GM19438 (cell line): Measurements from ENCODE around the gene GANAB.
"Not testable (repeated sequence)": the region's sequence is repeated elsewhere in the genome, so short reads cannot be mapped to it uniquely, and the experiment has no call there.

Source experiments
- ATAC-seq: cut with Tn5 transposase; IDR thresholded peaks from one replicate; pipeline ENCODE4 v1.9.1; 2021; ENCODE audit warnings: low read depth; ENCODE audit not compliant: unreplicated experiment

The GANAB gene

DNA sequence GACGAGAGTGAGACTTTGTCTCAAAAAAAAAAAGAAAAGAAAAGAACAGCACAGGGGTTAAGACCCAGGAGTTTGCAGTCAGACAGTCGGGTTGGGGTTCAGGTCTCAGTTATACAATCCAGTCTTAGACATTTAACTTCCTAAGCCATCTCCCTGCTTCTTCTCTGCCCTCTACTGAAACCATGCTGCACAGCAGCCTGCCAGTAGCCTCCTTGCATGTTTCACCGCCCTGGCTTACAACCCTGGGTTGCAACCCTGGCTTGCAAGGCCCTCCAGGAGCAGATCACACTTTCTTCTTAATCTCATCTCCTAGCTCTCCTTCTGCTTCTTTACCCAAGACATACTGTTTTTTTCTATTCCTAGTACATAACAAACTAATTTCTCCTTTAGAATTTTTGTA is 18.7 kb downstream of the GANAB start:
- no peak for ATAC-seq

DNA sequence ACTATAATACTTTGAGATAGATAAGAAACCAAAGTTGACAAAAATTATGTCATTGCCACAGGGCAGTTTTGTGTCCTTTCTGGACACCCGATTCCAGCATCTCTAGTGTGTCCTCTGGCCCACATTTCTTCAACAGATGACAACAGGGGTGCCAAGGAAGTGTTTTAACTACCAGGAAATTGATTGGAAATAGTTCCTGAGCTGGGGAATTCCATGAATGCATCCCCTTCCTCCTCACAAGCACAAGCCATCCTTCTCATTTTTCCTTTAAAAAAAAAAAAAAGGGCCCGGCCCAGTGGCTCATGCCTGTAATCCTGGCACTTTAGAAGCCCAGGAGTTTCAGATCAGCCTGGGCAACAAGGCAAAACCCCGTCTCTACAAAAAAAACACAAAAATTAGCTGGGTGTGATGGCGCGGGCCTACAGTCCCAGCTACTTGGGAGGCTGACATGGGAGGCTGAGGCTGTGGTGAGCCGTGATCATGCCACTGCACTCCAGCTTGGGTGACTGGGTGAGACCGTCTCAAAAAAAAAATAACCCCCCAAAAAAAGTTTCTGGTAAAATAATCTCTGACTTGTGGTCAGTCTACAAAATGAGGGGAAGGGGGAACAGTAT is 23.8 kb downstream of the GANAB start:
- ATAC-seq: no peak

DNA sequence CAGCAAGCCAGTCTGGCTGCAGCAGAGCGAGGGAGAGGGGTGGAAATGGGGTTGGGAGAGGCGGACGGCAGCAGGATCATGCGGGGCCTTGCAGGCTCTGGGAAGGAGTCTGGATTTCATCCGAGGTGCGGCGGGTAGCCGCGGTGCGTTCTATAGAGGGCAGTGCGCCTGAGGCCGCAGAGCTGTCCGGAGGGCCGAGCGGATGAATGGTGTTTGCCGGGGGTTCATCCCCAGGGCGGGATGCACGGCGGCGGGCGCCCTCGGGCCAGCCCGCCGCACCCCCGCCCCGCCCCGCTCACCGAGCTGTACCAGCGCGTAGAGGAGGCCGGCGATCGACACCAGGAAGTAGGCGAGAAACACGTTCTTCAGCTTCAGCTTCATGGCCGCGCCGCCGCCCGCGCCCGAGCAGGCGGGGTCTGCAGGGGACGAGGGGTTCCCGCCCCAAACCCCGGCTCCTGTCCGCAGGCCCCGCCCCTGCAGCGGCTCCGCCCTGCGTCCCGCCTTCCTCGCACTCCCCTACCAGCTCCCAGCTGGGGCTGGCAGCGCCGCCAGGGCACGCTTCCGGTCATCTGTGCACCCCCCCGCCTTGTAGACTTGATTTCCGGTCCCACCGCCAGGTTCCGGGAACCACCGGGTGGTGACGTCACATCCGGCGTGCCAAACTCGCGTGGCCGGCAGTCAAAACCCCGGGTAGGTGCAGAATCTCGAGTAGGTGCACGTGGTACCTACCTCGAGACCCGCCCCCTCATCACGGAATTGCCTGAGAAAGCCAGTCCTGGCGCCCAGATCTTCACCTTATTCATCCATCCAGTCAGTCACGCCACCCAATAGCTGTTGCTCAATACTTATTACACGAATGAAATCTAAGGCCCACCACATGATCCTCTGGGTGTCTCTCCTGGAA is 24.6 kb downstream of the GANAB start, which contains the start of gene B3GAT3:
Gene B3GAT3, minus strand, starts transcription at position 420 of the 904 bp plus-strand sequence. Its CDS starts 39 bp downstream, at position 381.
- peak; percentile 88 for ATAC-seq

DNA sequence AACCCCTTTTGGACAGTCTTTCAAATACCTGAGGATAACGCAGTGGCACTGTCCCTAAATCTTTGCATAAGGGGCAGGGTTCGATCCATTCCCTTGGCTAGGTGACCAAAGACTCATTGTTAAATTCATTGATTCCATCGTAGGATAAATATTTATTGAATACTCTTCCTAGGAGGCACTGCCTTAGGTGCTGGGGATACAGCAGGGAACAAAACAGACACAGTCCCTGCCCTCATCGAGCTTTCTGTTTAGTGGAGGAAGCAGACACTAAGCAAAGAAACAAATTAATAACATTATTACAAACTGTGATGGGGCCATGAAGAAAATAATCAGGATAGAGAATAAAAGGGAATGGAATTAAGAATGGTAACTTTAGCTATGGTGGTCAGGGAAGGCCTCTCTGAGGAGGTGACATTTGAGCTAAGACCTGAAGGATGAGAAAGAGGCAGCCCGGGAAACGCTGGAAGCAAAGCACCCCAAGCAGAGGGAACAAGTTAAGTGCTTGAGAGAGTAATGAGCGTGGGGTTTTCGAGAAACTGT is 25.3 kb downstream of the GANAB start:
- ATAC-seq: no peak

DNA sequence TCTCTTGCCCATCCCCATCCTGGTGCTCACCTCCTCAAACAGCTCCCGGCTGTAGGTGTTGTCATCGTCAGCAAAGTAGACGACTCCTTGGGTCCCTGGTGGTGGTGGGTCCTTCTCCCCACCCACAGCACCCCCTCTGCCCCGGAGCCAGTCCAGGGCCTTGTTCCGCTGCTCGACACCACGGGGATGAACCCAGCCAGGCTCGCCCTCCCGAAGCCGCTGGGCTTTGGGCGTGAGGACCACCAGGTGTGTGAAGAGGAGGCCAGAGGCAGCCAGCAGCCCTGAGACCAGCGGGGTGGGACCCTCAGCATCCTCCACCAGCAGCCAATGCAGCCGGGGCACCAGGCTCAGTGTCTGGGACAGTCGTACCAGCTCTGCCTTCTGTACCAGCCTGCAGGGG is 29.5 kb downstream of the GANAB start:
- ATAC-seq: not testable (repeated sequence)

DNA sequence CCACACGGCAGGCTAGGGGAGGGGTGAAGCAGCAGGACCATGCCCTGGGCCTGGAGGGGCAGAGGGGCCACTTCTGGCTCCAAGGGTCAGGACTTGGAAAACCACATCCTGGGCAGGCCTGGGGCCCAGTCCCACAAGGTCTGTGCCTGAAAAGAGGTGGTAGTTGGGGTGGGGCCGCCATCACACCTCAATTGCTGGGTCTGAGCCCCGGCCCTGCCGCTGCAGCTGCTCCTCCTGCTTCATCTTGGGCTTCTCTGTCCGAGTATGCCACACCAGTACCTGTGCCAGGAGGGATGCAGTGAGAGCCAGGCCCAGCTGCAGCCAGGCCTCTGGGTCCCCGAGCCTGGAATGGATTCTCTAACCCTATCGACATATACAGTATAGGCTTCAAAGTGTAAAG is 30.9 kb downstream of the GANAB start:
- no peak for ATAC-seq

DNA sequence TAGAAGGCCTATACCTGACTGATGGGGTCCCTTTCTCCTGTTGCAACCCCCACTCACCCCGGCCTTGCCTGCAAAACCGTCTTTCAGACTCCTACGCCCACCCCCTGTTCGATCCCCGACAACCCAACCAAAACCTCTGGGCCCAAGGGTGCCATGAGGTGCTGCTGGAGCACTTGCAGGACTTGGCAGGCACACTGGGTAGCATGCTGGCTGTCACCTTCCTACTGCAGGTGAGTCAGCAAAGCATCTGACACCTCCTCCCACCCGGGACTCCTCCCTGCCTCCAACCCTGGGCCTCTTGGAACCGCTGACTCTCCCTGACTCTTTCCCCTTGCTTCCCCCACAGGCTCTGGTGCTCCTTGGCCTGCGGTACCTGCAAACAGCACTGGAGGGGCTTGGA is 32.1 kb downstream of the GANAB start:
- ATAC-seq: no peak

DNA sequence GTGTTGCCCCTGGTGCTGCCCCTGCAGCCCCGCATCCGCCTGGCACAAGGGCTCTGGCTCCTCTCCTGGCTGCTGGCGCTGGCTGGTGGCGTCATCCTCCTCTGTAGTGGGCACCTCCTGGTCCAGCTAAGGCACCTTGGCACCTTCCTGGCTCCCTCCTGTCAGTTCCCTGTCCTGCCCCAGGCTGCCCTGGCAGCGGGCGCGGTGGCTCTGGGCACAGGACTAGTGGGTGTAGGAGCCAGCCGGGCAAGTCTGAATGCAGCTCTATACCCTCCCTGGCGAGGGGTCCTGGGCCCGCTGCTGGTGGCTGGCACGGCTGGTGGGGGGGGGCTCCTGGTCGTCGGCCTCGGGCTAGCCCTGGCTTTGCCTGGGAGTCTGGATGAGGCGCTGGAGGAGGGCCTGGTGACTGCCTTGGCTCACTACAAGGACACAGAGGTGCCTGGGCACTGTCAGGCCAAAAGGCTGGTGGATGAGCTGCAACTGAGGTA is 33.1 kb downstream of the GANAB start:
- ATAC-seq: no peak

DNA sequence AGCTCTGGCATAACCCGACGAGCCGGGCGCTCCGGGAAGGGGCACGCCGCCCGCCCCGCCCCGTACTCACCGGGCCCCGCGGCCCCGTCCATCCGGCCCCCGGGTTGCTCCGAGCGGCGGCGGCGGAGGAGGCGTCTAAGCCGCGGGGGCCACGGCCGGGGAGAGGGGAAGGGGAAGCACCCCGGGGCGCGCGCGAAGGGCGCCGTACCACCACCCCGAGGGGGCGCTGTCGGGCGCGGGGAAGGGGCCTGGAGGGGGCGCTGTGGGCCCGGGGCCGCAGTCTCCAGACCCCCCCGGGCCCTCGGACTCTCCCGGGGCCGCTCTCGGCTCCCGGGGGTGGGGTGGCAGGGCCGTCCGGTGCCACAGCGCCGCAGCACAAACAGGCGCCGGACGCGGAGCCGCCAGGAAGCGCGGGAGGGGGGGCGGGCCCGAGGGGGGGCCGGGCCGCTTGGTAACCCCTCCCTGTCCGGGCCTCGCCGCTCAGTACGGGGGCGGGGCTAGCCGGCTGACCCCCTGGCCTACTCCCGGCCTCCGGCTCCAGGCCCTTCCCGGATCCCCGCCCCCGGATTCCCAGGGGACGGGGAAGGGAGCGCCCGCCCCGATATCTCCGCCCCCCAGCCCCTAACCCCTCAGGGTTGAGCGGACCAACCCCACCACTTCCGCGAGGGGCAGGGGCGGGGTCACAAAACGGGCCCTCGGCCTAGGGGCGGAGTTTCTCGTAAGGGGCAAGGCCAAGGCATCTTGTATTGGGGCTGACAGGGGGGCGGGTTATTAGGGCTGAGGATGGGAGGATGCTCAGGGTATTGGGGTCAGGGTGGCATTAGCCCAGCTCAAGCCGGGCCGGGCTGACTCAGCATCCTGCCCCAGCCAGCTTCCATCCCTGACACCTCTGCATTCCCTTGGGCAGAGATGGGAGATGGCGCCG is 33.8 kb downstream of the GANAB start, which contains the start of the genes EML3 and ROM1:
Gene EML3, minus strand, starts transcription at position 410 of the 925 bp plus-strand sequence. Its CDS starts 318 bp downstream, at position 92.
Gene ROM1, plus strand, starts transcription at position 892 of the 925 bp plus-strand sequence. Its CDS starts 25 bp downstream, at position 917.
- ATAC-seq: peak; percentile 66

DNA sequence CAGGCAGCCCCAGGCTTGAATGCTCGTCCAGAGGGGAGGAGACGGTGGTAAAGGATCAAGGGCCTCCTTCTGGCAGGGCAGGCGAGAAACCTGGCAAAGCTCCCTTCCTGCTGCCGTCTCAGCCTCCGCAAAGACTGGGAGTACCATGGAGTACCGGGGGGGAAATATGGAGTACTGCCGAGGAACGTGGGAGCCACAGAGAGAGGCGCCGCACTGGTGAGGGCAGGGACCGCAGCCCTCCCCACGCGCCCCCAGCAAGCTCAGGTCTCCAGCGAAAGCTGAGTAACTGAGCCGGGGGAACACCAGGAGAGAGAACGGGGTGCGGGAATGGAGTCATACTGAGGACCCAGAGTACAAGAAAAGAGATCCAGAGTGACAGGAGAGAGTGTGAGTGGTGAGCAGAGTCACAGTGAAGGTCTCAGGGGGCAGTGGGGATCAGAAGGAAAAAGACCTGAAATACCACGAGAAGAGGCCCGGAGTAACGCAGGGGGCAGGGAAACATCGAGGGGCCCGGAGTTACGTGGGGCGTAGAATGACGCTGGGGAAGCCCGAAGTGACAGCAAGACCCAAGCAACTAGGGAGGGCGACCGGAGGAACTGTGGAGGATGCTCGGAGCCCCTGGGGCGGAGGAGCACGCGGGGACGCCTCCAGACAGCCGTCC is 34.6 kb downstream of the GANAB start:
- ATAC-seq: peak; percentile 20

DNA sequence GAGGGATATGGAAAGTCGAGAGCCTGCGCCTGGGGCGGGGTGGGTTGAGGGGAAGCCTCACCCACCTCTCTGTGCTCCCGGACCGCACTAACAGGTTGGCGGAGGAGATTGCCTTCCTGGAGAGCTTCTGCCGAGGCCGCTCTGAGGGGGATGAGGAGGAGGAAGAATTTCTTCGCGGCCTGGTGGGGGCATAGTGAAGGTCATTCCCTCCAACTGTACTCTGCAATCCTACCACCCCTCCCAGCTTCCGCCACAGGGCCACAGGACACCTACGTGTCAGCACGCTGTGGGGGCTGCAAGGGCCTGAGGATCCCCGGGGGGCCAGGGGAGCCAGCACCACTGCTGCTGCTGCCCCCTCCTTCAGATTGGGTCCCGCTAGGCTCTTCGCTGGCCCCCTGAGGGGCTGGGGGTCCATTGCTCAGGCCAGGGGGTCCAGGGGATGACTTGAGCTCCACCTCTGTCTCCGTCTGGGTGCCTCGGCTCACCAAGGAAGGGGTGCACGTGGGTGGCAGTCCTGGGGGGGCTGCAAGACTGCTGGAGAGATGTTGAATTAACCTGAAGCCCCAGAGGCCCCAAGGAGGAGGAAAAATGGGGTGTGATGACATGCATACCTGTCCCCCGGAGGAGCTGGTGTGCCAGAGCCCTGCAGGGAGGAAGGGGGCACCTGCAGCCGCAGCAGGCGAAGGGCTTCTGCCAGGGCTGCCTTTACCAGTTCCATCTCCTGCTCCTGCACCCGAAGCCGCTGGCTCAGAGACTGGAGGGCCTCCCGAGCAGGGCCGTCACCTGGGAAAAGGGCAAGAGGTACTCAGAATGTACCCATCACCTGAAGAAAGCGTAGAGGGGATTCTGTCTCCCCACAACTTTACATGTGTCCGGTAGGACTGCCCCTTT is 35.4 kb downstream of the GANAB start:
- ATAC-seq: no peak

DNA sequence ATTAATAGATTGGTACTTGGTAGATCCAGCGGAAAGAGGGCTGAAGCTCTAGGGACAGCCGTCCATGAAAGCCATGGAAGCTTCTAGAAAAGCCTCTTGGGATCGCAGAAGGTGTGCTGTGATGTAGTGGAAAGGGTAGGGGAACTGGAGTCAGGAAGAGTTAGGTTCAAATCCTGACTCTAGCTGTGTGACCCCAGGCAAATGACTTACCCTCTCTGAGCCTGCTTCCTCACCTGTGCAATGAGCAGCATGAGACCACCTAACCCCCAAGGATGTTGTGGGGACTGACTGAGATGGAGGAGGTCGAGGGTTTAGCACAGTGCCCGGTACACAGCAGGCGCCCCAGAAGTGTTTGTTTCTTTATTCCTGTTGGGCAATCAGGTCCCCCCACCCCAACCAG is 36.0 kb downstream of the GANAB start:
- ATAC-seq: no peak

DNA sequence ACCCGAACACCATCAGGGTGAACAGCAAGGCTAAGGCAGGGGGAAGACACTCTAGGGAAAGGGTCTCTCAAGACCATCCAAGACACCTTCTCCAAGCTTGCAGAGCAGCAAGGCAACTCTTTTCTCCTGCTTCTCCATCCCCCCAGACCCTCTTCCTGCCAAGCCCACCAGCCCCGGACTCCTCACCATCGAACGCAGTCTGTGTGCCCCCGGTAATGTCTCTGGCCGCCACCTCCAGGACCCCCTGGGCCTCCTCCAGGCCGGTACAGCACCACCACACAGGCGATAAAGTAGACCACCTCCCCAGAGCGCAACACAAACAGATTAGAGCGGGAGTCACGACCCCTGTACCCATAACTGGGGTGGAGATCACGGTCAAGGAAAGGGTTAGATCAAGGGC is 37.6 kb downstream of the GANAB start:
- ATAC-seq: no peak

DNA sequence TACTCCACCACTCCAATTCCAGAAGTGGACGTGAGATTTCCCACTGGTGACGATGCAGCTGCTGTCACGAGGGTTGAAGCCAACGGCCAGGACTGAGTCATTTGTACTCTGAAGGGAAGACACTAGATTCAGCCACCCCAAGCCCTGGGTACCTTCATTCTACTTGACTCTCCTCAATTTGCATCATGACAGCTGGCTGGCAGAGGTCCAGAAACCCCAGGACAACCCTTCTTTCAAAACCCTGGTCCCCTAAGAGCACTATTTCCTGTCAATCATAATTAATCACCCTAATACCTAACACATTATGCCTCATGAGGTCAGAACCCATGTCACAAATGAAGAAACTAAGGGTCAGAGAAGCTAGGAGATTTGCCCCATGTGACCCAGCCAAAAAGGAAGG is 38.7 kb downstream of the GANAB start:
- ATAC-seq: no peak

DNA sequence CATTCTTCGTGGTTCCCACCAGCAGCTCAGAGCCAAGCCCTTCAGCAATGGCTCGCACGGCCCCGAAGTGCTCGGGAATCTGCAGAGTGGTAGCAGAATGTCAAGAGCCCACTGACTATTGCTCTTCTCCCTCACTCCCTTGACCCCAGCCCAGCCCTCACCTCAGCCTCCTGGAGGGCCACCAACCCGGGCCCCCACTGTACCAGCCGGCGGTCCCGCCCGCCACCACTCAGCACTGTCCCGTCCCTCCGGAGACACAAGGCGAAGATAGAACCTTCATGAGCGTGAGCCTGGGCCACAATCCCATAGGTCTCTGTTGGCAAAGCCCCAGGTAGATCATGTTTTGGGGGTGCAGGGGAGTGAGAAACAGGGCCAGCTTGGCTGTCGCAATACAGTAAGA is 40.5 kb downstream of the GANAB start:
- ATAC-seq: no peak

DNA sequence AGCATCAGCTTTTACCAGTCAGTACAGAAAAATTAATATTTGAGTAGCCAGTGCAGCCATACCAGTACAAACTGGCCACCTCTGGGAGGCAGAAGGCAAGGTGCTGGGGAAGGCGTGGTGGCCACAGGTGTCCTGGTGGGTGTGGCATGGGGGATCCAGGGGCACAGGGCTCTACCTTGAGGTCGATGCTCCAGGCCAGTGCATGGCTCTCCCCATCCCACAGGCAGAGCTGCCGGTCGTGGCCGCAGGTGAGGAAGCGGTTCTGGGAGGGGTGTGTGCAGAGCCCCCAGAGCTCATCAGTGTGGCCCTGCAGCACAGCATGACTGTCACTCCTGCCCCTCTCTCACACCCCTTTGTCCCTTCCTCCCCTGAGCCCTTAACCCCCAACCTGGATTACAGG is 40.9 kb downstream of the GANAB start:
- ATAC-seq: no peak

DNA sequence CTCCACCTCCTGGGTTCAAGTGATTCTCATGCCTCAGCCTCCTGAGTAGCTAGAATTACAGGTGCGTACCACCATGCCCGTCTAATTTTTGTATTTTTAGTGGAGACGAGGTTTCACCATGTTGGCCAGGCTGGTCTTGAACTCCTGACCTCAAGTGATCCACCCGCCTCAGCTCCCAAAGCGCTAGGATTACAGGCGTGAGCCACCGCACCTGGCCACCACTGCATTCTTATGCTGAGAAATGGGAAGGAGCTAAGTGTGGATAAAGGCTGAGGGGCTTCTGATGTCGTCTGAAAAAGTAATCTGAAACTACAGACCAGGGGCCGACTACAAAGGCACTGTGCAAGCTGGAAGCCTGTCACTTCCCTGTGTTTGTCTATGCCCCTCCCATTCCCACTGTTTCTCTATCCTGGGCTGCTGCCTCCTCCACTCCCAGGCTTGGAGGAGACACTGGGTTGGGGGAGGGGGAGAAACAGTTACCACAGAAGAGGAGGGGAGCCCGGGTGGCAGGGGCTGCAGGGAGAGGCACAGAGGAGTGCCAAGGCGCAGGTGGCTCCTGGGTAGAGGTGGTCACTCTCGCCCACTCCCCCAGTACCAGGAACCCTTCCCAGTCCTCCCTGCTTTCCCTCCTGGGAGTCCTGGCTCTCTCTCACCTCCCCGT is 41.8 kb downstream of the GANAB start:
- no peak for ATAC-seq

DNA sequence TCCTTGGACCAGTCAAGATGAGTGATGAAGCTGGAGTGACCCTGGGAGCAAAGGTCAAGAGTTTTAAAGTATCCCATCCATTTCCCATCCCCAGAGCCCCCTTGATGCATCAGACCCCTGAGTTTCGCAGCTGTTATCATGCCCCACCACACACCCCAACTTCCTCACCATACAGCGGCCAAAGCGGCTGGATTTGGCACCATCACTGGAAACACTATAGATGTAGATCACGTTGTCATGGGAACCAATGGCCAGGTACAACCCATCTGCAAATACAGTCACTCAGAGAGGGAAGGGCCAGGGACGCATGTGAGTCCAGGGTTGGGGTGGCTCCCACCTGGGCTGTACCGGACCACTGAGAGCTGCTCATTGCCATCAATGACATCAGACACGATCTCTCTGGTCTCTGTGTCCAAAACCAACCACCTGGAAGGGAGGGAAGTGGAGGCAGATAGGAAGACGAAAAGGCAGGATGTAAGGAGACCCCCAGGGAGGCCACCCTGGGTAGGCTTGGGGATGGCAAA is 42.6 kb downstream of the GANAB start:
- ATAC-seq: no peak
